K562 (cell line): ENCODE results near the gene RBBP5. TPM values are rescaled to one million over a fixed set of nuclear protein-coding genes. Genes with fewer than 3 reads are reported as not detected.

Experiments used
- ATF7 ChIP-seq: fragments of 450-650 bp; IDR thresholded peaks from 2 replicates; pipeline ENCODE4 v1.7.1; 2014; ENCODE audit warnings: mild to moderate bottlenecking, moderate library complexity
- CREB5 ChIP-seq: fragments of 250-450 bp; sonication (Bioruptor Pico); IDR thresholded peaks from 2 replicates; pipeline ENCODE4 v1.5.0; 2020; ENCODE audit warnings: mild to moderate bottlenecking
- DIDO1 ChIP-seq: fragments of 450-650 bp; IDR thresholded peaks from 2 replicates; pipeline ENCODE4 v1.6.1; 2016; ENCODE audit warnings: low read depth, missing biosample characterization, missing genetic modification characterization
- EP400 ChIP-seq: fragments of 450-650 bp; IDR thresholded peaks from 2 replicates; pipeline ENCODE4 v1.6.1; 2017; ENCODE audit warnings: antibody characterized with exemption, mild to moderate bottlenecking, moderate library complexity
- ERF ChIP-seq: fragments of 450-650 bp; formaldehyde crosslinking; IDR thresholded peaks from 2 replicates; pipeline ENCODE4 v1.4.0; 2020; ENCODE audit warnings: mild to moderate bottlenecking, mixed read lengths
- HMG20A ChIP-seq: fragments of 450-650 bp; formaldehyde crosslinking; conservative IDR thresholded peaks from 2 replicates; pipeline ENCODE4 v1.4.0; 2020; ENCODE audit warnings: mild to moderate bottlenecking, mixed read lengths
- JUND ChIP-seq, 2 experiments: IDR thresholded peaks; 2 replicates in 1 of 2; 3 replicates in 1 of 2; pipeline ENCODE4 v1.6.1; 2011; ENCODE audit warnings: borderline replicate concordance in 2 of 2, low read depth in 2 of 2, low read length in 2 of 2, improper control_type of control experiment in 1 of 2, missing biosample characterization in 1 of 2, missing genetic modification characterization in 1 of 2, missing genetic modification reagents in 1 of 2
- PTBP1 ChIP-seq: fragments of 200-400 bp; formaldehyde crosslinking; IDR thresholded peaks from 2 replicates; pipeline ENCODE4 v1.6.1; 2017; ENCODE audit warnings: low read depth, low read length
- RNF2 ChIP-seq: sonication (generic); IDR thresholded peaks from 2 replicates; pipeline ENCODE4 v1.6.1; 2016
- TAF7 ChIP-seq: fragments of 450-650 bp; IDR thresholded peaks from 2 replicates; pipeline ENCODE4 v1.6.1; 2016; ENCODE audit warnings: missing genetic modification characterization, missing compliant biosample characterization
- TCF15 ChIP-seq: fragments of 250-450 bp; sonication (Bioruptor Pico); IDR thresholded peaks from 2 replicates; pipeline ENCODE4 v1.8.0; 2022; ENCODE audit warnings: moderate library complexity, mild to moderate bottlenecking, inconsistent platforms
- ZFP30 ChIP-seq: fragments of 250-450 bp; sonication (Bioruptor Pico); IDR thresholded peaks from 2 replicates; pipeline ENCODE4 v1.8.0; 2022; ENCODE audit warnings: moderate library complexity, mild to moderate bottlenecking, inconsistent platforms, borderline replicate concordance
- ZFX ChIP-seq: sonication (generic); formaldehyde crosslinking; IDR thresholded peaks from 2 replicates; pipeline ENCODE4 v1.8.0; 2022; ENCODE audit warnings: mild to moderate bottlenecking, missing genetic modification reagents, moderate library complexity
- ZNF217 ChIP-seq: sonication (generic); formaldehyde crosslinking; IDR thresholded peaks from 2 replicates; pipeline ENCODE4 v1.8.0; 2022; ENCODE audit warnings: mild to moderate bottlenecking, missing genetic modification reagents
- polyA plus RNA-seq, 8 experiments: library from polyadenylated mRNA; depleted of rRNA in 4 of 8; stranded (reverse) in 5 of 8; unstranded in 3 of 8; fragments of >200 nt; fragmentation: Nextera tagmentation in 2 of 8; fragmentation: Illumina TruSeq in 1 of 8; extraction: Ambion mirVana in 2 of 8; extraction: Trizol in 1 of 8; gene quantifications; 2 replicates each; pipeline versions ENCODE4 v1.2.1 to v1.2.3, GENCODE V29; 2011 to 2014; ENCODE audit warnings: inconsistent platforms in 1 of 8, missing spikeins in 1 of 8
- total RNA-seq, 7 experiments: library from RNA; depleted of rRNA in 6 of 7; stranded (reverse); fragments of >200 nt in 6 of 7; fragmentation: Illumina TruSeq in 2 of 7; extraction: Trizol in 2 of 7; gene quantifications; 2 replicates each; pipeline versions ENCODE4 v1.2.1 to v1.2.3, GENCODE V29; 2011 to 2021; ENCODE audit warnings: low replicate concordance in 1 of 7
- TF ChIP-seq, protein P1 (sequence below): fragments of 450-650 bp; IDR thresholded peaks from 2 replicates; pipeline ENCODE4 v1.6.1; 2018; ENCODE audit not compliant: partially characterized antibody
- TF ChIP-seq, protein P2 (sequence below): fragments of 250-450 bp; sonication (Bioruptor Pico); IDR thresholded peaks from 2 replicates; pipeline ENCODE4 v1.4.0; 2020; ENCODE audit warnings: mild to moderate bottlenecking, moderate library complexity, borderline replicate concordance
- TF ChIP-seq, protein P3 (sequence below): sonication (generic); formaldehyde crosslinking; IDR thresholded peaks from 2 replicates; pipeline ENCODE4 v1.8.1; 2022; ENCODE audit warnings: missing genetic modification reagents

Gene RBBP5
- total and polyA plus RNA-seq, 9 of the 15 experiments (the other 6 are each of a cell fraction or from before 2014, with no cell fraction given): 17.2 to 37.4 (median 28.4) TPM

DNA sequence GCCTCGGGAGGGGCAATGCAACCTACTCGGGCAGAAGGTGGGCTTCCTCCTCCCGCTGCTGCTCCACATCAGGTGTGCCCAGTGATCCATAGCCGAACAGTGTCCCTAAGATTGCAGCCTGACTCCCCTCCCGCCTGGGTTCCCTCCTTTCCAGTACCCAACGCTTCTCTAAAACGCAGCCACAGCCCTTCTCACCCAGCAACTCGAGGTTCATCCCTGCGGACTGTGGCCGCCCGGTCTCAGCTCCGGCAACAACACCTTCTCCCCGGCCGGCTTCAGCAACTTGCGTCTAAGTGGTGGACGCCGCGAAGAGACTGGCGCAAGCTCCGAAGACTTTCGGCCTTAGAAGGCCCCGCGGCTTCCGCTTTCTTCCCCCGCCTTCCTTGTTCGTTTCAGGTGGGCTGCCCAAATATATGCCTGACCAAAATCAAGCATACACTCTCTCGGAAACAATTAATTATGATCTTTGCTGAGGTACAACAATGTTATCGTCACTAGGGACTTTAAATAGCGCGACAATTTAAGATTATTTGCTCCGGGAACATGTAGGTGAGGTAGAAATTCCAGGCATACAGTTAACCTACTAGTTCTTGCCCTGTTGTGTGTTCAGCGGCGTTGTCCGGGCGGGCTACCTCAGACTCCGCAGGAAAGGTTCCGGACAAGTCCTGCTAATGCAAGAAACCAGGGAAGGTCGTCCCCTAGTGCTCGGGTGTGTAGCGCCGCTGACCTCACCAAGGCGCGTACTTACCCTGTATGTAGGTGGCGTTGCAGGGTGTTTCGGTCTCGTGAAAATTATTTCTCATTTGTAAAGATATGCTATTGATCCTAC lies at the start of gene RBBP5 (continued):
- TF ChIP-seq TCF15 (CRISPR knock-in tag): no peak; the same call in 1 of the 2 replicates
- TF ChIP-seq, protein P1, sequence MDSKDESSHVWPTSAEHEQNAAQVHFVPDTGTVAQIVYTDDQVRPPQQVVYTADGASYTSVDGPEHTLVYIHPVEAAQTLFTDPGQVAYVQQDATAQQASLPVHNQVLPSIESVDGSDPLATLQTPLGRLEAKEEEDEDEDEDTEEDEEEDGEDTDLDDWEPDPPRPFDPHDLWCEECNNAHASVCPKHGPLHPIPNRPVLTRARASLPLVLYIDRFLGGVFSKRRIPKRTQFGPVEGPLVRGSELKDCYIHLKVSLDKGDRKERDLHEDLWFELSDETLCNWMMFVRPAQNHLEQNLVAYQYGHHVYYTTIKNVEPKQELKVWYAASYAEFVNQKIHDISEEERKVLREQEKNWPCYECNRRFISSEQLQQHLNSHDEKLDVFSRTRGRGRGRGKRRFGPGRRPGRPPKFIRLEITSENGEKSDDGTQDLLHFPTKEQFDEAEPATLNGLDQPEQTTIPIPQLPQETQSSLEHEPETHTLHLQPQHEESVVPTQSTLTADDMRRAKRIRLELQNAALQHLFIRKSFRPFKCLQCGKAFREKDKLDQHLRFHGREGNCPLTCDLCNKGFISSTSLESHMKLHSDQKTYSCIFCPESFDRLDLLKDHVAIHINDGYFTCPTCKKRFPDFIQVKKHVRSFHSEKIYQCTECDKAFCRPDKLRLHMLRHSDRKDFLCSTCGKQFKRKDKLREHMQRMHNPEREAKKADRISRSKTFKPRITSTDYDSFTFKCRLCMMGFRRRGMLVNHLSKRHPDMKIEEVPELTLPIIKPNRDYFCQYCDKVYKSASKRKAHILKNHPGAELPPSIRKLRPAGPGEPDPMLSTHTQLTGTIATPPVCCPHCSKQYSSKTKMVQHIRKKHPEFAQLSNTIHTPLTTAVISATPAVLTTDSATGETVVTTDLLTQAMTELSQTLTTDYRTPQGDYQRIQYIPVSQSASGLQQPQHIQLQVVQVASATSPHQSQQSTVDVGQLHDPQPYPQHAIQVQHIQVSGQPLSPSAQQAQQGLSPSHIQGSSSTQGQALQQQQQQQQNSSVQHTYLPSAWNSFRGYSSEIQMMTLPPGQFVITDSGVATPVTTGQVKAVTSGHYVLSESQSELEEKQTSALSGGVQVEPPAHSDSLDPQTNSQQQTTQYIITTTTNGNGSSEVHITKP: peak; percentile 83
- TF ChIP-seq DIDO1 (tag): peak; percentile 99
- TF ChIP-seq JUND (IDR thresholded peaks at IDR 0.05; ENCODE audit: borderline replicate concordance, low read depth, low read length): peak; percentile 94
- TF ChIP-seq JUND (tag; IDR thresholded peaks at IDR 0.05; ENCODE audit: borderline replicate concordance, low read depth, low read length): peak; percentile 93
- peak; percentile 94 for TF ChIP-seq RNF2
- no peak for TF ChIP-seq PTBP1
- TF ChIP-seq, protein P2, sequence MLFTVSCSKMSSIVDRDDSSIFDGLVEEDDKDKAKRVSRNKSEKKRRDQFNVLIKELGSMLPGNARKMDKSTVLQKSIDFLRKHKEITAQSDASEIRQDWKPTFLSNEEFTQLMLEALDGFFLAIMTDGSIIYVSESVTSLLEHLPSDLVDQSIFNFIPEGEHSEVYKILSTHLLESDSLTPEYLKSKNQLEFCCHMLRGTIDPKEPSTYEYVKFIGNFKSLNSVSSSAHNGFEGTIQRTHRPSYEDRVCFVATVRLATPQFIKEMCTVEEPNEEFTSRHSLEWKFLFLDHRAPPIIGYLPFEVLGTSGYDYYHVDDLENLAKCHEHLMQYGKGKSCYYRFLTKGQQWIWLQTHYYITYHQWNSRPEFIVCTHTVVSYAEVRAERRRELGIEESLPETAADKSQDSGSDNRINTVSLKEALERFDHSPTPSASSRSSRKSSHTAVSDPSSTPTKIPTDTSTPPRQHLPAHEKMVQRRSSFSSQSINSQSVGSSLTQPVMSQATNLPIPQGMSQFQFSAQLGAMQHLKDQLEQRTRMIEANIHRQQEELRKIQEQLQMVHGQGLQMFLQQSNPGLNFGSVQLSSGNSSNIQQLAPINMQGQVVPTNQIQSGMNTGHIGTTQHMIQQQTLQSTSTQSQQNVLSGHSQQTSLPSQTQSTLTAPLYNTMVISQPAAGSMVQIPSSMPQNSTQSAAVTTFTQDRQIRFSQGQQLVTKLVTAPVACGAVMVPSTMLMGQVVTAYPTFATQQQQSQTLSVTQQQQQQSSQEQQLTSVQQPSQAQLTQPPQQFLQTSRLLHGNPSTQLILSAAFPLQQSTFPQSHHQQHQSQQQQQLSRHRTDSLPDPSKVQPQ (CRISPR knock-in tag): no peak
- TF ChIP-seq ZNF217: no peak
- peak; percentile 19; the same call in 1 of the 2 replicates for TF ChIP-seq ERF (CRISPR knock-in tag)
- TF ChIP-seq ZFX (CRISPR knock-in tag): peak; percentile 87
- TF ChIP-seq TAF7: peak; percentile 78
- no peak for TF ChIP-seq ZFP30
- TF ChIP-seq EP400: peak; percentile 94
- no peak; the same call in 1 of the 2 replicates for TF ChIP-seq CREB5 (CRISPR knock-in tag)
- TF ChIP-seq, protein P3, sequence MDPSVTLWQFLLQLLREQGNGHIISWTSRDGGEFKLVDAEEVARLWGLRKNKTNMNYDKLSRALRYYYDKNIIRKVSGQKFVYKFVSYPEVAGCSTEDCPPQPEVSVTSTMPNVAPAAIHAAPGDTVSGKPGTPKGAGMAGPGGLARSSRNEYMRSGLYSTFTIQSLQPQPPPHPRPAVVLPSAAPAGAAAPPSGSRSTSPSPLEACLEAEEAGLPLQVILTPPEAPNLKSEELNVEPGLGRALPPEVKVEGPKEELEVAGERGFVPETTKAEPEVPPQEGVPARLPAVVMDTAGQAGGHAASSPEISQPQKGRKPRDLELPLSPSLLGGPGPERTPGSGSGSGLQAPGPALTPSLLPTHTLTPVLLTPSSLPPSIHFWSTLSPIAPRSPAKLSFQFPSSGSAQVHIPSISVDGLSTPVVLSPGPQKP (CRISPR knock-in tag): no peak
- no peak for TF ChIP-seq HMG20A (CRISPR knock-in tag)
- peak; percentile 97 for TF ChIP-seq ATF7
